ENCODE data around the gene MAPT. TPM values are rescaled to one million over a fixed set of nuclear protein-coding genes. Genes with fewer than 3 reads are reported as not detected.

Gene MAPT
- total and polyA plus RNA-seq, 2 experiments from 2014 or later, result 0.37 to 0.71 TPM

DNA sequence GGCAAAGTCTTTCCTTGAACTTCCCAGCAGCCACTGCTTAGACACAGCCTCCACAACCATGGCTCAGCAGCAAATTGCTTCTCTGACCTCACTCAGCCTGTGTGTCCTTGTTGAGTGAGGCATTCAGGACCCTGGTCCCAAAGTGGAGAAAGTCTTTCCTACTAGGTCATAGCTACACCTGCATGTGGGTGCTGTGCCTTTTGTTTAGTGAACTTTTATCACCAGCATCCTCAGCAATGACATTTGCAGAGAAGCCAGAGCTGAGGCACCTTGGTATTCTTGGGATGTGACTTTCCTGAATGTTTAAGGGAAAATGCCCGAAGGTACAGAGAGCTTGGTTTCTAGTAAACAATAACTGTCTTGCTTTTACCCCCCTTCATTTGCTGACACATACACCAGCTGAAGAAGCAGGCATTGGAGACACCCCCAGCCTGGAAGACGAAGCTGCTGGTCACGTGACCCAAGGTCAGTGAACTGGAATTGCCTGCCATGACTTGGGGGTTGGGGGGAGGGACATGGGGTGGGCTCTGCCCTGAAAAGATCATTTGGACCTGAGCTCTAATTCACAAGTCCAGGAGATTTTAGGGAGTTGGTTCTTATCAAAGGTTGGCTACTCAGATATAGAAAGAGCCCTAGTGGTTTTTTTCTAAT lies 83.7 kb downstream of the MAPT start:
- no peaks in the 10 kb centered on the region for H3K4me1 ChIP-seq (ENCODE audit: insufficient read depth)
- no peaks in the 10 kb centered on the region for H4K20me1 ChIP-seq (ENCODE audit: insufficient read depth, poor library complexity, severe bottlenecking)
- TF ChIP-seq CTCF (IDR thresholded peaks at IDR 0.05; ENCODE audit: poor library complexity) (no peak), EZH2phosphoT487 (IDR thresholded peaks at IDR 0.05; ENCODE audit: low read depth, severe bottlenecking, unreplicated experiment) (no peak), EZH2 (IDR thresholded peaks at IDR 0.05; ENCODE audit: borderline replicate concordance) (no peak)
- no peak overlapping the region for H2AFZ ChIP-seq
- H3K9me2 ChIP-seq (replicated peaks; ENCODE audit: insufficient read depth), result no peaks in the 10 kb centered on the region
- no peaks in the 10 kb centered on the region for H3K36me3 ChIP-seq (replicated peaks; ENCODE audit: insufficient read depth, low read depth)
- DNase-seq (ENCODE audit: low spot score), result no peak
- no peak overlapping the region for H3K27ac ChIP-seq
- 90% methylated on average over 3 of the region's 3 CpGs for WGBS (ENCODE audit: low lambda C conversion rate, missing lambda C conversion rate)
- no peaks in the 10 kb centered on the region for H3K79me2 ChIP-seq
- no peak overlapping the region for H3K4me3 ChIP-seq
- H3K9me3 ChIP-seq (ENCODE audit: low read depth), result no peaks in the 10 kb centered on the region
- no peaks in the 10 kb centered on the region for H3K27me3 ChIP-seq
- H3K4me2 ChIP-seq, result no peak overlapping the region

GRCh38 chr17:45979137-45979536 lies 84.8 kb downstream of the MAPT start:
- no peak for DNase-seq (ENCODE audit: low spot score)
- 44% methylated on average over 2 of the region's 2 CpGs for WGBS (ENCODE audit: low lambda C conversion rate, missing lambda C conversion rate)
- Histone ChIP-seq H3K4me3 (no peak overlapping the region), H3K36me3 (replicated peaks; ENCODE audit: insufficient read depth, low read depth) (no peaks in the 10 kb centered on the region), H4K20me1 (ENCODE audit: insufficient read depth, poor library complexity, severe bottlenecking) (no peaks in the 10 kb centered on the region), H3K27ac (no peak overlapping the region), H2AFZ (no peak overlapping the region), H3K79me2 (no peaks in the 10 kb centered on the region), H3K9me3 (ENCODE audit: low read depth) (no peaks in the 10 kb centered on the region), H3K4me1 (ENCODE audit: insufficient read depth) (no peaks in the 10 kb centered on the region), H3K27me3 (no peaks in the 10 kb centered on the region), H3K9me2 (replicated peaks; ENCODE audit: insufficient read depth) (no peaks in the 10 kb centered on the region), H3K4me2 (no peak overlapping the region)
- TF ChIP-seq EZH2phosphoT487 (IDR thresholded peaks at IDR 0.05; ENCODE audit: low read depth, severe bottlenecking, unreplicated experiment), result no peak
- TF ChIP-seq EZH2 (IDR thresholded peaks at IDR 0.05; ENCODE audit: borderline replicate concordance), result no peak
- no peak for TF ChIP-seq CTCF (IDR thresholded peaks at IDR 0.05; ENCODE audit: poor library complexity)

- 85% methylated on average over 6 of the region's 6 CpGs for WGBS (ENCODE audit: low lambda C conversion rate, missing lambda C conversion rate)
- no peak for DNase-seq (ENCODE audit: low spot score)
- no peak overlapping the region for H3K27ac ChIP-seq
- H4K20me1 ChIP-seq (ENCODE audit: insufficient read depth, poor library complexity, severe bottlenecking), result no peaks in the 10 kb centered on the region
- no peaks in the 10 kb centered on the region for H3K79me2 ChIP-seq
- no peak overlapping the region for H3K4me2 ChIP-seq
- no peak overlapping the region for H2AFZ ChIP-seq
- TF ChIP-seq EZH2phosphoT487 (IDR thresholded peaks at IDR 0.05; ENCODE audit: low read depth, severe bottlenecking, unreplicated experiment) (no peak), EZH2 (IDR thresholded peaks at IDR 0.05; ENCODE audit: borderline replicate concordance) (no peak), CTCF (IDR thresholded peaks at IDR 0.05; ENCODE audit: poor library complexity) (no peak)
- H3K9me3 ChIP-seq (ENCODE audit: low read depth), result no peaks in the 10 kb centered on the region
- no peaks in the 10 kb centered on the region for H3K4me1 ChIP-seq (ENCODE audit: insufficient read depth)
- H3K27me3 ChIP-seq, result no peaks in the 10 kb centered on the region
- no peaks in the 10 kb centered on the region for H3K36me3 ChIP-seq (replicated peaks; ENCODE audit: insufficient read depth, low read depth)
- H3K4me3 ChIP-seq, result no peak overlapping the region
- no peaks in the 10 kb centered on the region for H3K9me2 ChIP-seq (replicated peaks; ENCODE audit: insufficient read depth)
Measured at GRCh38 chr17:45980855-45981254, 86.5 kb downstream of the MAPT start.
